Stomach (tissue), 9 donors: Measurements from ENCODE around the gene DLG2. TPM values are rescaled to one million over a fixed set of nuclear protein-coding genes. Genes with fewer than 3 reads are reported as not detected.

ENCODE experiments used
- DNase-seq, 2 donors: peaks; one replicate each; pipeline versions ENCODE4 v3.0.0 to v3.0.0-alpha.2; 2013 to 2019
- H3K27ac ChIP-seq, 5 donors: fragments of 200-600 bp in 4 of 5; sonication (generic) in 4 of 5; one replicate each; pipeline ENCODE4 v1.5.1; 2013 to 2019; ENCODE audit warnings: mild to moderate bottlenecking in 1 of 5, moderate library complexity in 1 of 5
- H3K27me3 ChIP-seq, 3 donors: fragments of 200-600 bp; sonication (generic); one replicate each; pipeline ENCODE4 v1.5.1; 2017 to 2019; ENCODE audit warnings: mixed run types in 1 of 3
- H3K36me3 ChIP-seq, 4 donors: fragments of 200-600 bp; sonication (generic); 1 replicate in 3 of 4; 2 replicates in 1 of 4; pipeline ENCODE4 v1.5.1; 2016 to 2019
- H3K4me1 ChIP-seq, 4 donors: fragments of 200-600 bp; sonication (generic); one replicate each; pipeline ENCODE4 v1.5.1; 2016 to 2019
- H3K4me3 ChIP-seq, 4 donors: fragments of 200-600 bp; sonication (generic) in 3 of 4; one replicate each; pipeline ENCODE4 v1.5.1; 2016 to 2019; ENCODE audit warnings: mild to moderate bottlenecking in 1 of 4
- H3K9me3 ChIP-seq, 4 donors: fragments of 200-600 bp; sonication (generic); one replicate each; pipeline ENCODE4 v1.5.1; 2016 to 2019
- CTCF ChIP-seq, 7 experiments: fragments of 450-650 bp in 4 of 7; fragments of 200-600 bp in 3 of 7; sonication (generic) in 3 of 7; IDR thresholded peaks; one replicate each; pipeline ENCODE4 v1.5.1; 2016 to 2019; ENCODE audit warnings: antibody characterized with exemption in 7 of 7, control low read depth in 2 of 7, mild to moderate bottlenecking in 1 of 7
- EP300 ChIP-seq: sonication (generic); formaldehyde crosslinking; IDR thresholded peaks from one replicate; pipeline ENCODE4 v1.6.1; 2017; ENCODE audit warnings: antibody characterized with exemption
- POLR2A ChIP-seq, 4 donors: fragments of 450-650 bp; IDR thresholded peaks; one replicate each; pipeline ENCODE4 v1.6.1; 2016; ENCODE audit warnings: antibody characterized with exemption in 4 of 4, control low read depth in 2 of 4, mild to moderate bottlenecking in 1 of 4, moderate library complexity in 1 of 4
- POLR2AphosphoS5 ChIP-seq, 3 donors: sonication (generic); formaldehyde crosslinking; IDR thresholded peaks; one replicate each; pipeline ENCODE4 v1.6.1; 2016; ENCODE audit warnings: antibody characterized with exemption in 3 of 3
- WGBS, 5 donors: extraction: QIAGEN DNeasy Blood & Tissue Kit in 3 of 5; methylation state at CpG; one replicate each; pipeline versions ENCODE4 v1.1.5 to v1.1.7; 2013 to 2018; 5-methylcytosine and 5-hydroxymethylcytosine counted together
- intact Hi-C: fragments of 100-400 bp; cut with DNase I; formaldehyde crosslinking; loops from one replicate; pipeline ENCODE4 v1.15.1; 2023; ENCODE audit warnings: low total_unique reads
- polyA plus RNA-seq, 3 donors: library from polyadenylated mRNA; stranded (reverse); fragments of 200-250 nt; gene quantifications; one replicate each; pipeline ENCODE4 v1.2.3, GENCODE V29; 2013
- total RNA-seq, 5 donors: library from RNA; depleted of rRNA; stranded (reverse); fragments of >200 nt; gene quantifications; one replicate each; pipeline versions ENCODE4 v1.1.0 to v1.2.3, GENCODE V29; 2014 to 2016
- donor health status: healthy with polysubstance abuse.
- donor health status: Bipolar disorder and iron deficiency.
- donor health status: healthy.

Gene DLG2
- total and polyA plus RNA-seq, 8 donors, result 1.3 to 19.1 (median 3.5) TPM

- H3K27me3 ChIP-seq, result no peaks in the 10 kb centered on the region
- H3K36me3 ChIP-seq, result no peaks in the 10 kb centered on the region
These were observed 2057.9 kb downstream of the DLG2 start for GRCh38 chr11:83569134-83569805.

GRCh38 chr11:83568516-83568915, 2058.6 kb downstream of the DLG2 start:
- Histone ChIP-seq H3K27me3 (no peaks in the 10 kb centered on the region), H3K36me3 (no peaks in the 10 kb centered on the region), H3K27ac (no peak overlapping the region), H3K9me3 (no peaks in the 10 kb centered on the region), H3K4me1 (no peaks in the 10 kb centered on the region), H3K4me3 (no peak overlapping the region)
- intact Hi-C loops, result no loop called here
- no peak for DNase-seq
- 87 to 94% (median 92%) methylated on average over 2 of the region's 2 CpGs for whole genome bisulfite sequencing, 5 donors
- TF ChIP-seq EP300, result no peak
- no peak for TF ChIP-seq CTCF (IDR thresholded peaks at IDR 0.05)
- TF ChIP-seq POLR2AphosphoS5 (IDR thresholded peaks at IDR 0.05), result no peak
- no peak for TF ChIP-seq POLR2A (IDR thresholded peaks at IDR 0.05)

More at GRCh38 chr11:83569134-83569805, 2057.9 kb downstream of the DLG2 start:
- WGBS, 5 donors, result 67 to 86% (median 79%) methylated on average over 1 of the region's 1 CpG
- intact Hi-C loops, result no loop called here
- no peak overlapping the region for H3K27ac ChIP-seq
- H3K9me3 ChIP-seq, result no peaks in the 10 kb centered on the region
- H3K4me1 ChIP-seq, result no peaks in the 10 kb centered on the region
- H3K4me3 ChIP-seq, result no peak overlapping the region
- TF ChIP-seq POLR2AphosphoS5 (IDR thresholded peaks at IDR 0.05) (no peak), POLR2A (IDR thresholded peaks at IDR 0.05) (no peak), EP300 (no peak), CTCF (IDR thresholded peaks at IDR 0.05) (no peak)
- DNase-seq, result no peak

GRCh38 chr11:83566950-83567349, 2060.2 kb downstream of the DLG2 start:
- Histone ChIP-seq H3K27ac (no peak overlapping the region), H3K4me1 (no peaks in the 10 kb centered on the region), H3K9me3 (no peaks in the 10 kb centered on the region), H3K27me3 (no peaks in the 10 kb centered on the region), H3K4me3 (no peak overlapping the region), H3K36me3 (no peaks in the 10 kb centered on the region)
- intact Hi-C loops, result no loop called here
- TF ChIP-seq CTCF (IDR thresholded peaks at IDR 0.05), result no peak
- peak in 1 of 3 donors; percentile 51 for TF ChIP-seq POLR2AphosphoS5 (IDR thresholded peaks at IDR 0.05)
- no peak for DNase-seq
- WGBS, 5 donors, result 46 to 74% (median 57%) methylated on average over 4 of the region's 4 CpGs

- intact Hi-C loops, result no loop called here
- no peak overlapping the region for H3K27ac ChIP-seq
- no peaks in the 10 kb centered on the region for H3K36me3 ChIP-seq
- H3K9me3 ChIP-seq, result no peaks in the 10 kb centered on the region
- no peak overlapping the region for H3K4me3 ChIP-seq
- DNase-seq, result no peak
- H3K4me1 ChIP-seq, result no peaks in the 10 kb centered on the region
- TF ChIP-seq EP300, result no peak
- TF ChIP-seq POLR2A (IDR thresholded peaks at IDR 0.05), result no peak
- TF ChIP-seq POLR2AphosphoS5 (IDR thresholded peaks at IDR 0.05), result no peak
- TF ChIP-seq CTCF (IDR thresholded peaks at IDR 0.05), result no peak
- H3K27me3 ChIP-seq, result no peaks in the 10 kb centered on the region
- WGBS, 5 donors, result 66 to 95% (median 75%) methylated on average over 1 of the region's 1 CpG
These were observed 2062.3 kb downstream of the DLG2 start for GRCh38 chr11:83564870-83565269.
